HCT116 (cell line): ENCODE data around the gene SLC17A8. TPM values are rescaled to one million over a fixed set of nuclear protein-coding genes. Genes with fewer than 3 reads are reported as not detected.

ENCODE experiments used
- ATAC-seq: fragments of 200-7000 bp; cut with Tn5 transposase; 2 replicates; pipeline ENCODE4 v1.9.1; 2020; ENCODE audit warnings: mild to moderate bottlenecking, moderate library complexity
- BruUV-seq: library from RNA; stranded (reverse); fragments of 400-500 nt; replicated peaks from 2 replicates; lab custom pipeline; 2021; lab: Mats Ljungman, UMichigan
- CTCF ChIA-PET: fragments of 300-600 bp; sonication (Branson Sonifier 250); formaldehyde crosslinking; loops from one replicate; lab custom pipeline; 2021; ENCODE audit warnings: antibody characterized with exemption; lab: Charles Lee
- POLR2A ChIA-PET: fragments of 300-600, 350-600 bp; sonication (Branson Sonifier 250); formaldehyde crosslinking; loops from one replicate; lab custom pipeline; 2021; ENCODE audit warnings: antibody characterized with exemption; lab: Charles Lee
- RAD21 ChIA-PET, 2 experiments: fragments of 300-600 bp; sonication (Branson Sonifier 250); formaldehyde crosslinking; loops; one replicate each; lab custom pipeline; 2023; ENCODE audit warnings: low total read pairs in 2 of 2; ENCODE audit not compliant: uncharacterized antibody in 2 of 2, unreplicated experiment in 2 of 2, low non-redundant PET in 1 of 2; lab: Charles Lee
- DNase-seq: peaks from one replicate; pipeline ENCODE4 v3.0.0-alpha.2; 2010; ENCODE audit warnings: low read depth, low spot score
- H2AFZ ChIP-seq: fragments of 200-600 bp; shearing (Covaris generic), sonication (generic); 2 replicates; pipeline ENCODE4 v1.6.1; 2017; ENCODE audit warnings: low read depth, mixed run types, mixed read lengths, antibody characterized with exemption, low read length; ENCODE audit not compliant: poor library complexity, severe bottlenecking
- H3K27ac ChIP-seq: 2 replicates; pipeline ENCODE4 v1.5.1; 2012; ENCODE audit warnings: low read depth, low read length
- H3K27me3 ChIP-seq: fragments of 200-600 bp; sonication (generic); 2 replicates; pipeline ENCODE4 v1.6.1; 2016; ENCODE audit warnings: mixed run types, low read length, mixed read lengths; ENCODE audit not compliant: insufficient read depth
- H3K36me3 ChIP-seq, 2 experiments: fragments of 200-500 bp in 1 of 2; fragments of 200-600 bp in 1 of 2; sonication (Bioruptor generic) in 1 of 2; sonication (generic) in 1 of 2; 2 replicates each; pipeline versions ENCODE4 v1.5.1 to v1.6.1; 2014 to 2016; ENCODE audit warnings: low read length in 2 of 2, inconsistent platforms in 1 of 2, mixed read lengths in 1 of 2, mixed run types in 1 of 2; ENCODE audit not compliant: insufficient read depth in 2 of 2, control insufficient read depth in 1 of 2
- H3K4me1 ChIP-seq, 2 experiments: fragments of 200-600 bp in 1 of 2; sonication (generic) in 1 of 2; 2 replicates each; pipeline versions ENCODE4 v1.5.1 to v1.6.1; 2012 to 2017; ENCODE audit warnings: low read length in 2 of 2, inconsistent platforms in 1 of 2, mild to moderate bottlenecking in 1 of 2, mixed read lengths in 1 of 2, mixed run types in 1 of 2, moderate library complexity in 1 of 2; ENCODE audit not compliant: insufficient read depth in 2 of 2, control insufficient read depth in 1 of 2
- H3K4me2 ChIP-seq: fragments of 200-600 bp; sonication (generic); 2 replicates; pipeline ENCODE4 v1.6.1; 2017; ENCODE audit warnings: mixed run types, low read length, mixed read lengths
- H3K4me3 ChIP-seq, 2 experiments: fragments of 200-600 bp in 1 of 2; sonication (generic) in 1 of 2; replicated peaks in 1 of 2; 2 replicates each; pipeline ENCODE4 v1.5.1; 2011 to 2016; ENCODE audit warnings: low read length in 2 of 2, control low read depth in 1 of 2, low read depth in 1 of 2, mild to moderate bottlenecking in 1 of 2, mixed read lengths in 1 of 2, mixed run types in 1 of 2
- H3K79me2 ChIP-seq: fragments of 200-600 bp; sonication (generic); 2 replicates; pipeline ENCODE4 v1.6.1; 2017; ENCODE audit warnings: mild to moderate bottlenecking, mixed run types, low read length, moderate library complexity, mixed read lengths; ENCODE audit not compliant: insufficient read depth
- H3K9ac ChIP-seq: fragments of 200-600 bp; sonication (generic); 2 replicates; pipeline ENCODE4 v1.6.1; 2016; ENCODE audit warnings: low read length, mixed read lengths
- H3K9me2 ChIP-seq: fragments of 200-600 bp; sonication (generic), shearing (Covaris generic); 2 replicates; pipeline ENCODE4 v1.6.1; 2017; ENCODE audit warnings: mixed run types, mild to moderate bottlenecking, moderate library complexity; ENCODE audit not compliant: insufficient read depth
- H3K9me3 ChIP-seq, 2 experiments: fragments of 200-500 bp in 1 of 2; fragments of 200-600 bp in 1 of 2; sonication (Bioruptor generic) in 1 of 2; sonication (generic) in 1 of 2; 2 replicates each; pipeline ENCODE4 v1.6.1; 2014 to 2017; ENCODE audit warnings: low read length in 2 of 2, mixed read lengths in 2 of 2, inconsistent platforms in 1 of 2, low read depth in 1 of 2, mild to moderate bottlenecking in 1 of 2, mixed run types in 1 of 2, moderate library complexity in 1 of 2; ENCODE audit not compliant: control insufficient read depth in 1 of 2, insufficient read depth in 1 of 2
- H4K20me1 ChIP-seq: fragments of 200-600 bp; sonication (generic), shearing (Covaris generic); 2 replicates; pipeline ENCODE4 v1.6.1; 2017; ENCODE audit warnings: mixed run types, mild to moderate bottlenecking, moderate library complexity; ENCODE audit not compliant: insufficient read depth
- CBX3 ChIP-seq: IDR thresholded peaks from 2 replicates; pipeline ENCODE4 v1.6.1; 2012; ENCODE audit warnings: low read depth
- CEBPB ChIP-seq: IDR thresholded peaks from 2 replicates; pipeline ENCODE4 v1.6.1; 2012; ENCODE audit warnings: low read depth
- ELF1 ChIP-seq: IDR thresholded peaks from 2 replicates; pipeline ENCODE4 v1.6.1; 2012; ENCODE audit warnings: low read depth, borderline replicate concordance
- RAD21 ChIP-seq: IDR thresholded peaks from 2 replicates; pipeline ENCODE4 v1.6.1; 2012; ENCODE audit warnings: low read depth, mild to moderate bottlenecking
- SIN3A ChIP-seq: IDR thresholded peaks from 2 replicates; pipeline ENCODE4 v1.6.1; 2012; ENCODE audit warnings: low read depth
- YY1 ChIP-seq: IDR thresholded peaks from 2 replicates; pipeline ENCODE4 v1.6.1; 2011; ENCODE audit warnings: low read length, low read depth, moderate library complexity, mild to moderate bottlenecking; ENCODE audit not compliant: insufficient replicate concordance; ENCODE audit errors: extremely low read depth
- ZFX ChIP-seq: fragments of 450-650 bp; IDR thresholded peaks from 2 replicates; pipeline ENCODE4 v1.6.1; 2017
- ZNF274 ChIP-seq: fragments of 200-500 bp; sonication (Bioruptor generic); IDR thresholded peaks from 2 replicates; pipeline ENCODE4 v1.6.1; 2014; ENCODE audit warnings: mild to moderate bottlenecking, low read depth, low read length, inconsistent platforms
- intact Hi-C: fragments of 100-400 bp; cut with micrococcal nuclease; formaldehyde crosslinking; loops from 2 replicates; pipeline ENCODE4 v1.10.0; 2022
- total RNA-seq: library from RNA; stranded (reverse); gene quantifications from one replicate; pipeline ENCODE4 v1.2.1, GENCODE V29; 2021; ENCODE audit not compliant: unreplicated experiment
- TF ChIP-seq, protein P1 (sequence below), 3 experiments: fragments of 200-600 bp in 1 of 3; sonication (generic) in 1 of 3; IDR thresholded peaks in 2 of 3; conservative IDR thresholded peaks in 1 of 3; 2 replicates each; pipeline ENCODE4 v1.5.1; 2012 to 2017; ENCODE audit warnings: low read depth in 2 of 3, low read length in 2 of 3, antibody characterized with exemption in 1 of 3, borderline replicate concordance in 1 of 3, control low read depth in 1 of 3, mild to moderate bottlenecking in 1 of 3, mixed read lengths in 1 of 3, mixed run types in 1 of 3, moderate library complexity in 1 of 3; ENCODE audit not compliant: insufficient read depth in 1 of 3

Gene SLC17A8
- total RNA-seq, 1 experiment from 2014 or later, result not detected

DNA sequence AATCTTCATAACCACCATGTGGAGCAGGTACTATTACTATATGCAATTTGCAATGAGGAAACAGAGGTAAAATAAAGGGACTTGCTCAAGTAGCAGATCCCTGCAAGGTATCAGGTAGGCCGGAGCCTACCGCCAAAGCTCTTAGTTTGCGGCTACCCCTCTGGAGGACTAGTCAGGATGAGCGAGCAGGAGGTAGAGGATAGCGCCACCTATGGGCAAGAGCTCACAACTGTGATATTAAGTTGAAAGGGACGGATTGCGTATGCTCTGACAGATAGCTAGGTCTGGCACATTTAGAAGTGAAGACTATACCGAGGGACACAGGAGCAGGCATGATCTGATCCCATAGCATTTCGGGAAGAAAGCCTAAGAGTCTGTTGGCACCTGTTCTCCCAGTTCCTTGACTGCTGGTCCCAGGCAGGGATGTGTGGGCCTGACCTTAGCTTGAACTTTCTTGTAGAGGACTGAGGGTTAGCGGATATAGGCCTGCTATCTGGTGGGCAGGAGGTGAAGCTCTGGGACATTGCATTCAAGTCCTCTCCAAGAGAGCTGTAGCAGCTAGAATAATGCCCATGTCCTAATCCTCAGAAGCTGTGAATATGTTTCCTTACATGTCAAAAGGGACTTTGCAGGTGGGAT is 48.0 kb downstream of the SLC17A8 start:
- no peaks in the 10 kb centered on the region for H3K79me2 ChIP-seq
- intact Hi-C loops, result loop anchor here (10.0 kb wide), 2 partner anchors 170 to 290 kb away; no protein-coding TSS in a partner anchor
- DNase-seq (peak; percentile 84), ATAC-seq (peak; percentile 98)
- H2AFZ ChIP-seq, result peak overlapping the region; percentile 79
- H4K20me1 ChIP-seq, result no peaks in the 10 kb centered on the region
- peak; percentile 67 for TF ChIP-seq ZFX
- no peak for TF ChIP-seq SIN3A
- TF ChIP-seq RAD21, result peak; percentile 76
- no peak for TF ChIP-seq ELF1
- TF ChIP-seq, protein P1, sequence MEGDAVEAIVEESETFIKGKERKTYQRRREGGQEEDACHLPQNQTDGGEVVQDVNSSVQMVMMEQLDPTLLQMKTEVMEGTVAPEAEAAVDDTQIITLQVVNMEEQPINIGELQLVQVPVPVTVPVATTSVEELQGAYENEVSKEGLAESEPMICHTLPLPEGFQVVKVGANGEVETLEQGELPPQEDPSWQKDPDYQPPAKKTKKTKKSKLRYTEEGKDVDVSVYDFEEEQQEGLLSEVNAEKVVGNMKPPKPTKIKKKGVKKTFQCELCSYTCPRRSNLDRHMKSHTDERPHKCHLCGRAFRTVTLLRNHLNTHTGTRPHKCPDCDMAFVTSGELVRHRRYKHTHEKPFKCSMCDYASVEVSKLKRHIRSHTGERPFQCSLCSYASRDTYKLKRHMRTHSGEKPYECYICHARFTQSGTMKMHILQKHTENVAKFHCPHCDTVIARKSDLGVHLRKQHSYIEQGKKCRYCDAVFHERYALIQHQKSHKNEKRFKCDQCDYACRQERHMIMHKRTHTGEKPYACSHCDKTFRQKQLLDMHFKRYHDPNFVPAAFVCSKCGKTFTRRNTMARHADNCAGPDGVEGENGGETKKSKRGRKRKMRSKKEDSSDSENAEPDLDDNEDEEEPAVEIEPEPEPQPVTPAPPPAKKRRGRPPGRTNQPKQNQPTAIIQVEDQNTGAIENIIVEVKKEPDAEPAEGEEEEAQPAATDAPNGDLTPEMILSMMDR (IDR thresholded peaks at IDR 0.05 in 2 of 3, conservative IDR thresholded peaks at IDR 0.05 in 1 of 3; ENCODE audit: borderline replicate concordance in 1 of 3, insufficient read depth in 1 of 3, low read depth in 2 of 3, low read length in 2 of 3), result peak; percentile 64 to 90 (median 88)
- no peak for TF ChIP-seq ZNF274
- peak; percentile 30 for TF ChIP-seq YY1
- 0 out of 2 replicates have a peak, but pooled peaks have one; percentile 35 for TF ChIP-seq CEBPB
- peak; percentile 68; the same call in 1 of the 2 replicates for TF ChIP-seq CBX3
- no peaks in the 10 kb centered on the region for H3K9me2 ChIP-seq
- H3K4me3 ChIP-seq, result no peak overlapping the region
- H3K27me3 ChIP-seq, result no peaks in the 10 kb centered on the region
- H3K27ac ChIP-seq, result no peak overlapping the region
- BruUV-seq, result no TSS peak
- H3K4me1 ChIP-seq, result peaks cover 3 to 5% of the 10 kb centered on the region in 2 experiments; a peak in 3 of 4 replicates
- POLR2A ChIA-PET, result interaction anchor here (0.7 kb wide), 1 partner anchor 12 kb away, joined by 3 read pairs; no protein-coding TSS in a partner anchor
- no peaks in the 10 kb centered on the region for H3K9me3 ChIP-seq
- no peaks in the 10 kb centered on the region for H3K36me3 ChIP-seq
- no peak overlapping the region for H3K9ac ChIP-seq
- CTCF ChIA-PET, result interaction anchor here (0.6 to 2.2 kb wide), 36 partner anchors 9 to 594 kb away, joined by 3 to 19 read pairs (median 4); partner anchors contain the start of genes ACTR6, DEPDC4 and SCYL2
- RAD21 ChIA-PET, result interaction anchor here (0.7 to 1.3 kb wide), 9 partner anchors 9 to 655 kb away, joined by 3 to 10 read pairs (median 3); no protein-coding TSS in a partner anchor
- H3K4me2 ChIP-seq, result 0 out of 2 replicates have a peak overlapping the region, but pooled peaks have one; percentile 13
